ENCODE measurements around the gene TLE4.

GRCh38 chr9:79711874-79712273 lies 140.1 kb downstream of the TLE4 start:
- TF ChIP-seq CTCF (IDR thresholded peaks at IDR 0.05; ENCODE audit: low read depth, low read length, poor library complexity, severe bottlenecking) = no peak
- TF ChIP-seq EZH2phosphoT487 (IDR thresholded peaks at IDR 0.05; ENCODE audit: borderline replicate concordance, low read length) = no peak

Data from DOHH2 (cell line).